HUES64 (cell line): ENCODE results near the gene MOGAT2.

ENCODE experiments used
- H3K27ac ChIP-seq: 2 replicates; pipeline ENCODE4 v1.7.0; 2013; ENCODE audit warnings: low read depth, low read length, inconsistent platforms
- H3K27me3 ChIP-seq: 2 replicates; pipeline ENCODE4 v1.6.1; 2013; ENCODE audit warnings: mild to moderate bottlenecking, low read length; ENCODE audit not compliant: insufficient read depth
- H3K36me3 ChIP-seq: 2 replicates; pipeline ENCODE4 v1.6.1; 2013; ENCODE audit warnings: mild to moderate bottlenecking, low read length; ENCODE audit not compliant: insufficient read depth
- H3K4me1 ChIP-seq: 2 replicates; pipeline ENCODE4 v1.6.1; 2013; ENCODE audit warnings: mild to moderate bottlenecking, low read length, moderate library complexity; ENCODE audit not compliant: insufficient read depth
- H3K4me3 ChIP-seq: 2 replicates; pipeline ENCODE4 v1.5.1; 2013; ENCODE audit warnings: mild to moderate bottlenecking, low read length, moderate library complexity
- H3K9ac ChIP-seq: 2 replicates; pipeline ENCODE4 v1.6.1; 2013; ENCODE audit warnings: mild to moderate bottlenecking, low read depth, low read length
- H3K9me3 ChIP-seq: 2 replicates; pipeline ENCODE4 v1.6.1; 2013; ENCODE audit warnings: low read depth, low read length; ENCODE audit not compliant: insufficient read depth
- whole genome bisulfite sequencing: fragments of 150-250, 120-280 bp; methylation state at CpG from one replicate; pipeline ENCODE4 v1.1.7; 2013; ENCODE audit warnings: missing lambda C conversion rate; 5-methylcytosine and 5-hydroxymethylcytosine counted together

MOGAT2 gene

DNA sequence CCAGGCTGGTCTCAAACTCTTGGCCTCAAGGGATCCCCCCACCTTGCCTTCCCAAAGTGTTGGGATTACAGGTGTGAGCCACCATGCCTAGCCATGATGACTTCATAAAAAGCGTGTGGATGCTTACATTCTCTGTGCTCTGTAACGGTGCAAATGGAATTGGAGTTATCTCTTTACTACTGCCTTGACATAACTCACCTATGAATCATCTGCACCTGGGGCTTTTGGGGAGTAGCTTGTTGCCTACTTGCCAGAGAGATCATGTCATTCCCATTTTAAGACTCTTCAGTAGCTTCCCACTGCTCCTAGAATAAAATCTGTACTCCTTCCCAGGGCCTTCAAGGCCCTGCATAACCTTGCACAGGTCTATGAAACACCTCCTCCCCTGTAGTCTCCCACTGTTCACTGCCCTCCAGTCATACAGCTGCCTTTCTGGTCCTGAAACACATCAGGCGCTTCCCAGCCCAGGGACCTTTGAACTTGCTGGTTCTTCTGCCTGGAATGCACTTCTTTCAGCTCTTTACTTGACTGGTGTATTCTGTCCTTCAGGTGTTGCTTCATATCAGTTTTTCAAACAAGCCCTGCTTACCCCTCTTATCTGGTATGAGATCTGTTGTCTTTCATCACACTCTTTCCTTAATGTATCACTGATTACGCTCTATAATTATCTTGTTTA, 19.6 kb upstream of the MOGAT2 start:
- no peaks in the 10 kb centered on the region for H3K4me1 ChIP-seq
- H3K9ac ChIP-seq = no peak overlapping the region
- no peaks in the 10 kb centered on the region for H3K9me3 ChIP-seq
- no peaks in the 10 kb centered on the region for H3K27me3 ChIP-seq
- H3K4me3 ChIP-seq = no peak overlapping the region
- 86% methylated on average over 4 of the region's 4 CpGs for WGBS
- H3K27ac ChIP-seq = no peak overlapping the region
- no peaks in the 10 kb centered on the region for H3K36me3 ChIP-seq

DNA sequence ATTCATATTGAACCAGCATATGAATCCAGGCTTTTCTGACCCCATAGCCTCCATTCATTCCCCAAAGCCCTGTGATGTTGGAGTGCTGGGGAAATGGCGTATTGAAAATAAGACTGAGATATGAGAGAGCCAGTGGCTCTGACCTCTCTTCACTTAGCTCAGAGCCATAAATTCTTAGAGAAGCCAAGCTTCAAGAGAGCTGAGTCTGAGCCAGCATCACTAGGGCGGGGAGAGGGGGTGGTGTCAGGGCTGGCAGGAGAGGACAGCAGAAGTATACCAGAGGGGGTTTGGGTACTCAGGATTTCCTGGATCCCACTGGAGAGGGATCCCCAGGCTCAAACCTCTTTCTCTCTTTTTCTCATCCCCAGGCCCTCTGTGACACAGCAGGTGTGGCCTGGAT, 16.7 kb upstream of the MOGAT2 start:
- Histone ChIP-seq H3K27ac (no peak overlapping the region), H3K27me3 (0 out of 2 replicates have a peak, but pooled peaks cover 4% of the 10 kb centered on the region)
- WGBS = 75% methylated on average over 1 of the region's 2 CpGs

DNA sequence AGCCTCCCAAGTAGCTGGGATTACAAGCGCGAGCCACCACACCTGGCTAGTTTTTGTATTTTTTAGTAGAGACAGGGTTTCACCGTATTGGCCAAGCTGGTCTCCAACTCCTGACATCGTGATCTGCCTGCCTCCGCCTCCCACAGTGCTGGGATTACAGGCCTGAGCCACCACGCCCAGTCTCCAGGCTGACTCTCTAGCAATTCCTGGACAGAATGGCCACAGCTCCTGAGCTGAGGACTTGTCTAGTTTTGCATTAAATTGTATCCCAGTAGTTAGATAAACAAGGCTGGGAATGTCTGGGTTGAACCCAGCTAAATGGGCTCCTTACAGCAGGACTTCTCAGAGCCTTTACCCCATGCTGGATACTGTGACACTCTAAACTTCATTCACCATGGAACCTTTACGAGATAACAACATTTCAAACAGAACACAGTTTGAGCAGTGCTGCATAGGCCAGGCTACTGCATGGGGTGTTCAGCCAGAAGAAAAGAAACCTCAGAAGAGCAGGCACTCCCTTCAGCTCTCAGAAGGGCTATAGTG, 13.9 kb upstream of the MOGAT2 start:
- Histone ChIP-seq H3K4me3 (no peak overlapping the region), H3K4me1 (no peaks in the 10 kb centered on the region), H3K36me3 (no peaks in the 10 kb centered on the region), H3K27me3 (0 out of 2 replicates have a peak, but pooled peaks cover 5% of the 10 kb centered on the region), H3K9ac (no peak overlapping the region), H3K27ac (no peak overlapping the region), H3K9me3 (peaks cover 5% of the 10 kb centered on the region; the same call in 1 of the 2 replicates)
- 78% methylated on average over 7 of the region's 7 CpGs for WGBS

More for the DNA sequence above, 16.7 kb upstream of the MOGAT2 start:
- Histone ChIP-seq H3K9me3 (no peaks in the 10 kb centered on the region), H3K9ac (no peak overlapping the region), H3K36me3 (no peaks in the 10 kb centered on the region), H3K4me1 (no peaks in the 10 kb centered on the region), H3K4me3 (no peak overlapping the region)

DNA sequence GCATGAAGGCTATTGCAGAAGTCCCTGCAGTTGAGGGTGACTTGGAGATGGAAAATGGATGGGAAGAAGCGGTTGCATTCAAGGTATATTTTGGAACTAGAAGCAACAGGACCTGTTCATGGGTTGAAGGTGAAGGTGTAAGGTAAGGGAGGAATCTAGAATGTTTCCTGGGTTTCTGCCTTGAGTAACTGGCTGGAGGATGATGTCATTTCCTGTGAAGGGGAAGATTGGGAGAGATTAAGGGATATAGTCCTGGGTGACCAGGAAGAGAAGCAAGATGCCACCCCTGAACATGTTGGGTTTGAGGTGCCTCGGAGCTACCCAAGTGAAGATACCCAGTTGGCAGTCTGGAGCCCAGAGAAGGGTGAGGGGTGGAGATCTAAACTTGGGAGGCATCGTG, 12.1 kb upstream of the MOGAT2 start:
- peaks cover 5% of the 10 kb centered on the region; the same call in 1 of the 2 replicates for H3K9me3 ChIP-seq
- 95% methylated on average over 3 of the region's 3 CpGs for WGBS
- no peaks in the 10 kb centered on the region for H3K4me1 ChIP-seq
- H3K27ac ChIP-seq = no peak overlapping the region
- no peak overlapping the region for H3K4me3 ChIP-seq
- H3K9ac ChIP-seq = no peak overlapping the region
- H3K27me3 ChIP-seq = 0 out of 2 replicates have a peak, but pooled peaks cover 5% of the 10 kb centered on the region
- no peaks in the 10 kb centered on the region for H3K36me3 ChIP-seq

DNA sequence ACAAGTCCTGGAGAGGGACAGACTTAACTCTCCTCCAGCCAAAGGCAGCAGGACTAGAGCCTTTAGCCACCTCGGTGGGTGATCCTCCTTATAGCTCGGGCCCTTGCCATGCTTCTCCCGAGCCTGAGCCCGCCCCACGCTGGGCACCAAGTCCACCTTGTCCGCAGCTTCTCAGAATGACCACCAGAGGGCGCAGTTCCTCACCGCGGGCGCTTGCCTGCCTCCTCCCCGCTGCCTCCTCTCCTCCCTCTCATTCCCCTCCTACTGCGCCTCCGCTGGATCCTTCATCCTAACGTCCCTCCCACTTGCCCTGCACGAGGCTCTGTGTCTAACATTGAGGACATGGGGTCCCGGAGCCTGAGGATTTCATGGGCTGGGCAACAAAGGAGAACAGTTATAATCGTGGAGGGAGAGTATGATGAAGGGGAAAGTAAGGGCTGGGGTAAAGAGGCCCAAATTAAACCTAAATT, 11.3 kb upstream of the MOGAT2 start:
- H3K27ac ChIP-seq = no peak overlapping the region
- H3K9ac ChIP-seq = no peak overlapping the region
- peaks cover 5% of the 10 kb centered on the region; the same call in 1 of the 2 replicates for H3K9me3 ChIP-seq
- H3K36me3 ChIP-seq = no peaks in the 10 kb centered on the region
- no peak overlapping the region for H3K4me3 ChIP-seq
- 11% methylated on average over 17 of the region's 17 CpGs for WGBS
- H3K4me1 ChIP-seq = no peaks in the 10 kb centered on the region
- H3K27me3 ChIP-seq = 0 out of 2 replicates have a peak, but pooled peaks cover 8% of the 10 kb centered on the region

DNA sequence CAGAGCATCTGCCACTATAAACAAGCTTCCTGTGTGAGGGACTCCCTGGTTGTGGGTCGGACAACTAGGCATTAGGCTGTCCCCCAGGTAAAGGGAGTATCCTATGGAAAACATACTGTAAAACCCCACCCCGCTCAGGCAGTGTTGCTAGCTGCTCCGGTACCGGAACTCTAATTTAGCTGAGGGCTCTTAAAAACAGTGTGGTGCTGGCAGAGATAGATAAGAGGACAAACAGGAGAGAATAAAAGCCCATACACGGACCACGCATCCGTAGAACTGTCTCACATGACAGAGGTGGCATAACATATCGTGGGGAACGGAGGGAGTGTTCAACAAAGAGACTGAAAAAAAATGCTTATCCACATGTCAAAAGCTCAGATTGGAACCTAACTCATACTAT, 3.4 kb upstream of the MOGAT2 start:
- no peaks in the 10 kb centered on the region; the same call in 1 of the 2 replicates for H3K4me1 ChIP-seq
- 92% methylated on average over 9 of the region's 9 CpGs for WGBS

DNA sequence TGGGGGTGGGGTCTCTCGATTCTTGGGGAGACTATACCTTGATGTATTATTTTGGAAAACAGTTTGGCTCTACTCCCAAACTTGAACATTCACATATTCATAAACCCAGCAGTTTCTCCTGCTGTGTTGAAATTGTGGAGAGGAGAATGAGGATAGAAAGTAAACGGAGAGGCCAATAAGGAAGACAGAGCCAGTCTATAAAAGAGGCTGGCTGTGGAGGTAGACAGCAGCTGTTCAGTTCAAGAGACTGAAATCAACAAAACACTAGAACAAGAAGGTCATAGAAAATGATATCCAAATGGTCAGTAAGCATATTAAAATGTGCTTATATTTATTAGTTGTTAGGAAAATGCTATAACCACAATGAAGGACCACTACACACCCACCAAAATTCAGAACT, 1.9 kb upstream of the MOGAT2 start:
- Histone ChIP-seq H3K9ac (no peak overlapping the region), H3K27me3 (peaks cover 63% of the 10 kb centered on the region), H3K9me3 (no peaks in the 10 kb centered on the region), H3K4me3 (no peak overlapping the region), H3K36me3 (no peaks in the 10 kb centered on the region), H3K4me1 (no peaks in the 10 kb centered on the region; the same call in 1 of the 2 replicates), H3K27ac (no peak overlapping the region)
- 77% methylated on average over 1 of the region's 2 CpGs for WGBS

More for the DNA sequence above, 3.4 kb upstream of the MOGAT2 start:
- no peaks in the 10 kb centered on the region for H3K9me3 ChIP-seq
- H3K9ac ChIP-seq = no peak overlapping the region
- no peak overlapping the region for H3K4me3 ChIP-seq
- no peaks in the 10 kb centered on the region for H3K36me3 ChIP-seq
- no peak overlapping the region for H3K27ac ChIP-seq
- H3K27me3 ChIP-seq = peaks cover 54% of the 10 kb centered on the region

DNA sequence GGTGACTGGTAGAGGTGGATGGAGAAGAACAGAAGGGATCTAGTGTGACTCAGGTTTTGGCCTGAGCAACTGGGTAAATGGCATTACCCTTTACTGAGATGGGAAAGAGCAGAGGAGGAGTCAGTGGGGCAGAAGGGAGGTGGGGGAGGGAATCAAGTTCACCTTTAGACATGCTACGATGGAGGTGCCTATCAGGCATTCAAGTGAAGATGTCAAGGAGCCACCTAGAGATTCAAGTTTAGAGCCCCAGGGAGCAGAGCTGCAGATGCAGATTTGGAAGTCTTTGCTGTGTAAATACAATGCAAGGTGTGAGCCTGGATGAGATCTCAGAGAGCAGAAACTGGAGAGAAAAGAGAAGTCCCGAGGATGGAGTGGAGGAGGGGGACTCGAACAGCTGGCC, 979 bp upstream of the MOGAT2 start:
- no peaks in the 10 kb centered on the region; the same call in 1 of the 2 replicates for H3K4me1 ChIP-seq
- WGBS = 39% methylated on average over 3 of the region's 3 CpGs
- H3K9ac ChIP-seq = no peak overlapping the region
- no peak overlapping the region for H3K4me3 ChIP-seq
- H3K27ac ChIP-seq = no peak overlapping the region
- H3K9me3 ChIP-seq = no peaks in the 10 kb centered on the region
- H3K36me3 ChIP-seq = no peaks in the 10 kb centered on the region
- H3K27me3 ChIP-seq = peaks cover 60% of the 10 kb centered on the region

DNA sequence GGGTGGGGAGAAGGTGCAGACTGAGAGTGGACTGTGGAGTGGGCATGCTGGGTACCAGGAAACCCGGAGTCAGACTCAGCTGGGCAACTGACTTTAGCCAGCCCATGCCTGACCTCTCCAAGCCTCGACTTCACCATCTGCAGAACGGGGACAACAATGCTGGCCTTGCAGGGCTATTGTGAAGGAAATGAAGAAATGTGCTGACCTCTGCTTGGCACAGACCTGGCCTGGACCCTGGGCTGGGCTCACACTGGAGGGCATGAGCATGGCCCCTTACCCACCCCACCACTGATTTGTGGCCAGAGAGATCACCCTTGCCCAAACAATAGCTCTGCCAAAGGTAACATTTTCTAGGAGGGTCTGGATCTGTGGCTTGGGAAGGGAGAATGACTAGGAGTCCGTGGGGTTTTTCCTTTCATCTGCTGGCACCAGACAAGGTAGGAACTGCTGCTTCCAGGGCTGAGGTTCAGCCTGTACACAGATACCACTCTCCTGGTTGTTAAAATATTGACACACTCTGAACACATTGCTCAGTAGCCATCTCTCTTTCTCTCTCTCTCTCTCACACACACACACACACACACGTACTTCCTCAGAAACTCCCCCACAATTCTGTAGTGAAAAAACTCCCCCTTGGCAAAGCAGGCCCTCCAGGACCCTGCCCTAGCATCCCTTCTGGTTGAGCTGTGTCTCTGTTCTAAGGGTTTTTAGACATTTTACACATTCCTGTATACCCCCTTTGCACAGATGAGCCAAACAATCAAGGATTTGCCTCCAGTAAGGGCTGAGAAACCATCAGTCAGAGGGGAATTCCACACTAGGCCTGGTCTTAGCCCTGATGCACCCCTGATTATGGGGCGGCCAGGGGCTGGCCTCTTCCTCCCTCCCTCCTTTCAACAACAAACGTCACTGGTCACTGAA, 1.0 kb downstream of the MOGAT2 start:
- H3K4me1 ChIP-seq = no peaks in the 10 kb centered on the region; the same call in 1 of the 2 replicates
- H3K9me3 ChIP-seq = no peaks in the 10 kb centered on the region
- H3K36me3 ChIP-seq = no peaks in the 10 kb centered on the region
- H3K4me3 ChIP-seq = no peak overlapping the region
- no peak overlapping the region for H3K9ac ChIP-seq
- peaks cover 54% of the 10 kb centered on the region for H3K27me3 ChIP-seq
- H3K27ac ChIP-seq = no peak overlapping the region
- 83% methylated on average over 7 of the region's 7 CpGs for WGBS

DNA sequence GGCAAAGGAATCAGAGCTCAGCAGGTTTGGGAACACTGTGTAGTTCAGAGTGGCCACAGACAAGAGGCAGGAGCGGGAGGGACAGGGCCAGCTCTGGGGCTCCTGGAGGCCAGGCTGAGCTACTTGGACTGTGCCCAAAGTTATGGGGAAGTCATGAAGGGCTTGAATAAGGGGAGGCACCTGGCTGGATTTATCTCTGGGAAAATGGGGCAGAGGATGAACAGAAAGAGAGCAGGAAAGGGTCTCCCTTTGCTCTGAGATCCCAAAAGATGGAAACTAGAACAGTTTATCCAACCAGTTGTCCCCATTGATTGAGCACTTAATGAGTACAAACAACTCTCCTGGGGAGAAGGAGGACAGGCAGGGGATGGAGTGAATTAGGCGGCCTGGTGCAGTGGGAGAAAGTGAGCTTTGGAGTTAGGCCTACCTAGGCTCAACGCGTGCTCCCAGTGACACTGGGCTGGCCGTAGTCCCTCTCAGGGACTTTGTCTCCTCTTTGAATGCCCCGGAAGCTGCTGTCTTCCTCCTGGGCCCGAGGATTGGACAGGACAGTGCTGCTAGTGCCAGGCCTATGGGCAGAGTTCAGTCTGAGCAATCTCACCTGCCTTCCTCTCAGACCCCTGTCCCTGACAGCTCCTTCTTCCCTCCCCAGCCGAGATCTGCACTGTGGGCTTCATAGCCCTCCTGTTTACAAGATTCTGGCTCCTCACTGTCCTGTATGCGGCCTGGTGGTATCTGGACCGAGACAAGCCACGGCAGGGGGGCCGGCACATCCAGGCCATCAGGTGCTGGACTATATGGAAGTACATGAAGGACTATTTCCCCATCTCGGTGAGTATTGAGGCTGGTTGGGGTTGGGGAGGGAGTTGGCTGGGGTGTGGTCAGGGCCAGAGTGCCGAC, 2.0 kb downstream of the MOGAT2 start:
- no peak overlapping the region for H3K4me3 ChIP-seq
- H3K9me3 ChIP-seq = no peaks in the 10 kb centered on the region
- no peaks in the 10 kb centered on the region for H3K36me3 ChIP-seq
- 91% methylated on average over 14 of the region's 14 CpGs for WGBS
- H3K27me3 ChIP-seq = peaks cover 46% of the 10 kb centered on the region
- H3K9ac ChIP-seq = no peak overlapping the region
- no peak overlapping the region for H3K27ac ChIP-seq
- no peaks in the 10 kb centered on the region; the same call in 1 of the 2 replicates for H3K4me1 ChIP-seq
